ENCODE measurements around the gene FAM216A. TPM values are rescaled to one million over a fixed set of nuclear protein-coding genes. Genes with fewer than 3 reads are reported as not detected.

The FAM216A gene
- polyA plus RNA-seq, 1 donor (not counting 4 experiments of a cell fraction or from before 2014, with no cell fraction given), result 15.3 TPM

GRCh38 chr12:110536834-110537604 lies 68.4 kb downstream of the FAM216A start:
- no peak for DNase-seq (ENCODE audit: low read depth, low spot score)
- FAIRE-seq, result peak; percentile 69
- H3K9me3 ChIP-seq (ENCODE audit: control insufficient read depth, low read depth, low read length), result no peaks in the 10 kb centered on the region
- H3K27me3 ChIP-seq (ENCODE audit: control insufficient read depth, extremely low read depth, insufficient read depth, low read length), result no peaks in the 10 kb centered on the region
- H3K4me2 ChIP-seq (ENCODE audit: control insufficient read depth, extremely low read depth, insufficient read depth, low read depth, low read length), result peak overlapping the region; percentile 28
- H3K27ac ChIP-seq (ENCODE audit: control insufficient read depth, insufficient read depth, low read length), result peak overlapping the region; percentile 63
- H2AFZ ChIP-seq (ENCODE audit: control insufficient read depth, low read length), result no peak overlapping the region
- no peak for TF ChIP-seq EZH2 (IDR thresholded peaks at IDR 0.05; ENCODE audit: low read length)
- TF ChIP-seq CTCF (optimal IDR thresholded peaks at IDR 0.05 in 1 of 3, IDR thresholded peaks at IDR 0.05 in 1 of 3, conservative IDR thresholded peaks at IDR 0.05 in 1 of 3; ENCODE audit: extremely low read depth in 1 of 3, insufficient read depth in 2 of 3, low read length in 3 of 3), result no peak
- H3K36me3 ChIP-seq (ENCODE audit: control insufficient read depth in 2 of 2, extremely low read depth in 1 of 2, insufficient read depth in 2 of 2, low read length in 2 of 2), result peaks cover 17 to 45% of the 10 kb centered on the region in 2 experiments
- H3K79me2 ChIP-seq (ENCODE audit: control insufficient read depth, insufficient read depth, low read length), result peaks cover 34% of the 10 kb centered on the region
- H3K4me3 ChIP-seq (ENCODE audit: control insufficient read depth in 2 of 3, extremely low read depth in 1 of 3, insufficient read depth in 2 of 3, low read depth in 1 of 3, low read length in 3 of 3), result no peak overlapping the region
- H3K9ac ChIP-seq (ENCODE audit: control insufficient read depth, extremely low read depth, insufficient read depth, low read length), result peak overlapping the region; percentile 38
- no peaks in the 10 kb centered on the region for H3K9me1 ChIP-seq (ENCODE audit: control insufficient read depth, extremely low read depth, insufficient read depth, low read length)
- H4K20me1 ChIP-seq (ENCODE audit: control insufficient read depth, extremely low read depth, insufficient read depth, low read length), result no peaks in the 10 kb centered on the region
- dilution Hi-C loops (cut with MboI; ENCODE audit: extremely low pct_ligation_motif_present, low sequenced_read_pairs), result no loop called here
- H3K4me1 ChIP-seq (ENCODE audit: control insufficient read depth, extremely low read depth, insufficient read depth, low read length), result peaks cover 47% of the 10 kb centered on the region

- H3K27me3 ChIP-seq (ENCODE audit: control insufficient read depth, extremely low read depth, insufficient read depth, low read length), result no peaks in the 10 kb centered on the region
- peak overlapping the region in 1 of 3 experiments; percentile 3 for H3K4me3 ChIP-seq (ENCODE audit: control insufficient read depth in 2 of 3, extremely low read depth in 1 of 3, insufficient read depth in 2 of 3, low read depth in 1 of 3, low read length in 3 of 3)
- no peak overlapping the region for H2AFZ ChIP-seq (ENCODE audit: control insufficient read depth, low read length)
- no peaks in the 10 kb centered on the region for H3K9me1 ChIP-seq (ENCODE audit: control insufficient read depth, extremely low read depth, insufficient read depth, low read length)
- FAIRE-seq (peak; percentile 89), DNase-seq (ENCODE audit: low read depth, low spot score) (no peak)
- dilution Hi-C loops (cut with MboI; ENCODE audit: extremely low pct_ligation_motif_present, low sequenced_read_pairs), result no loop called here
- no peaks in the 10 kb centered on the region for H3K9me3 ChIP-seq (ENCODE audit: control insufficient read depth, low read depth, low read length)
- H3K4me1 ChIP-seq (ENCODE audit: control insufficient read depth, extremely low read depth, insufficient read depth, low read length), result peaks cover 43% of the 10 kb centered on the region
- H3K9ac ChIP-seq (ENCODE audit: control insufficient read depth, extremely low read depth, insufficient read depth, low read length), result peak overlapping the region; percentile 38
- H3K4me2 ChIP-seq (ENCODE audit: control insufficient read depth, extremely low read depth, insufficient read depth, low read depth, low read length), result peak overlapping the region; percentile 28
- peak overlapping the region; percentile 63 for H3K27ac ChIP-seq (ENCODE audit: control insufficient read depth, insufficient read depth, low read length)
- TF ChIP-seq EZH2 (IDR thresholded peaks at IDR 0.05; ENCODE audit: low read length) (no peak), CTCF (optimal IDR thresholded peaks at IDR 0.05 in 1 of 3, IDR thresholded peaks at IDR 0.05 in 1 of 3, conservative IDR thresholded peaks at IDR 0.05 in 1 of 3; ENCODE audit: extremely low read depth in 1 of 3, insufficient read depth in 2 of 3, low read length in 3 of 3) (no peak)
- H3K36me3 ChIP-seq (ENCODE audit: control insufficient read depth in 2 of 2, extremely low read depth in 1 of 2, insufficient read depth in 2 of 2, low read length in 2 of 2), result peaks cover 17 to 43% of the 10 kb centered on the region in 2 experiments
- H3K79me2 ChIP-seq (ENCODE audit: control insufficient read depth, insufficient read depth, low read length), result peaks cover 39% of the 10 kb centered on the region
- H4K20me1 ChIP-seq (ENCODE audit: control insufficient read depth, extremely low read depth, insufficient read depth, low read length), result no peaks in the 10 kb centered on the region
These were observed 69.2 kb downstream of the FAM216A start for GRCh38 chr12:110537605-110538409.

Data from keratinocyte (primary cell).